DOHH2 (cell line): ENCODE data around the gene MYEF2.

Source experiments
- EZH2phosphoT487 ChIP-seq: fragments of 200-600 bp; sonication (generic); IDR thresholded peaks from 2 replicates; pipeline ENCODE4 v1.6.1; 2017; ENCODE audit warnings: borderline replicate concordance, mild to moderate bottlenecking, antibody characterized with exemption, low read length, moderate library complexity, mixed read lengths
- TF ChIP-seq, protein P1 (sequence below): fragments of 200-600 bp; sonication (generic); IDR thresholded peaks from one replicate; pipeline ENCODE4 v1.5.1; 2014; ENCODE audit warnings: antibody characterized with exemption, mild to moderate bottlenecking, low read depth, low read length; ENCODE audit not compliant: poor library complexity, severe bottlenecking

DNA sequence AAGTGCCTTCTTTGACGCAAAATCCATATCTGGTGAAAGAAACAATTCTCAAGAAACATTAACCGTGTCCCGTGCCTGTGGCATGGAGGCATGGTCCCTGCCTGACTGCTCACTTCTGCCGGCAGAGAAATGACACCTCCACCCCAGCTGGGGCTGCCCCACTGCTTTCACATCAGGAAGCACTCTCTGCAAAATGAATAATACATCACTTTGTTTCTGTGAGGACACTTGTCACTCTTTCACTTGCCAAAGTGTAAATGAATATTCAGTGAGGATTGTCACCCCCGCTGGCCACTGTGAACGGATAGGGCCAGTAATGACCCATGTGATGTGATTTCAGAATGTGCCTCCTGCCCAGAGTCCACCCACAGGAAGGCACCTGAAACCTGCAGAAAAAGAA, 88.4 kb downstream of the MYEF2 start:
- TF ChIP-seq, protein P1, sequence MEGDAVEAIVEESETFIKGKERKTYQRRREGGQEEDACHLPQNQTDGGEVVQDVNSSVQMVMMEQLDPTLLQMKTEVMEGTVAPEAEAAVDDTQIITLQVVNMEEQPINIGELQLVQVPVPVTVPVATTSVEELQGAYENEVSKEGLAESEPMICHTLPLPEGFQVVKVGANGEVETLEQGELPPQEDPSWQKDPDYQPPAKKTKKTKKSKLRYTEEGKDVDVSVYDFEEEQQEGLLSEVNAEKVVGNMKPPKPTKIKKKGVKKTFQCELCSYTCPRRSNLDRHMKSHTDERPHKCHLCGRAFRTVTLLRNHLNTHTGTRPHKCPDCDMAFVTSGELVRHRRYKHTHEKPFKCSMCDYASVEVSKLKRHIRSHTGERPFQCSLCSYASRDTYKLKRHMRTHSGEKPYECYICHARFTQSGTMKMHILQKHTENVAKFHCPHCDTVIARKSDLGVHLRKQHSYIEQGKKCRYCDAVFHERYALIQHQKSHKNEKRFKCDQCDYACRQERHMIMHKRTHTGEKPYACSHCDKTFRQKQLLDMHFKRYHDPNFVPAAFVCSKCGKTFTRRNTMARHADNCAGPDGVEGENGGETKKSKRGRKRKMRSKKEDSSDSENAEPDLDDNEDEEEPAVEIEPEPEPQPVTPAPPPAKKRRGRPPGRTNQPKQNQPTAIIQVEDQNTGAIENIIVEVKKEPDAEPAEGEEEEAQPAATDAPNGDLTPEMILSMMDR, result no peak
- no peak for TF ChIP-seq EZH2phosphoT487
